HEK293T (cell line): ENCODE data around the gene PRSS23.

Experiments used
- CTCF ChIA-PET: fragments of 350-600 bp; formaldehyde crosslinking; extraction: SDS; loops from one replicate; lab custom pipeline; 2021; ENCODE audit warnings: antibody characterized with exemption, inconsistent platforms; lab: Yijun Ruan, JAX
- POLR2A ChIA-PET: fragments of 350-600 bp; formaldehyde crosslinking; extraction: SDS; loops from one replicate; lab custom pipeline; 2020; ENCODE audit warnings: antibody characterized with exemption, inconsistent platforms; lab: Yijun Ruan, JAX
- DNase-seq: peaks from one replicate; pipeline ENCODE4 v3.0.0; 2012; ENCODE audit warnings: mixed read lengths; ENCODE audit errors: extremely low spot score
- ARNT ChIP-seq: fragments of 450-650 bp; IDR thresholded peaks from 2 replicates; pipeline ENCODE4 v1.6.1; 2017; ENCODE audit warnings: mild to moderate bottlenecking
- BHLHE40 ChIP-seq: fragments of 450-650 bp; IDR thresholded peaks from 2 replicates; pipeline ENCODE4 v1.6.1; 2016; ENCODE audit warnings: mild to moderate bottlenecking, moderate library complexity, borderline replicate concordance
- CTBP1 ChIP-seq: fragments of 450-650 bp; IDR thresholded peaks from 2 replicates; pipeline ENCODE4 v1.6.1; 2016; ENCODE audit warnings: borderline replicate concordance
- ELF4 ChIP-seq: fragments of 450-650 bp; IDR thresholded peaks from 2 replicates; pipeline ENCODE4 v1.6.1; 2017; ENCODE audit warnings: antibody characterized with exemption
- FOXA1 ChIP-seq: fragments of 450-650 bp; IDR thresholded peaks from 2 replicates; pipeline ENCODE4 v1.6.1; 2016; ENCODE audit warnings: mild to moderate bottlenecking
- FOXK2 ChIP-seq: fragments of 450-650 bp; IDR thresholded peaks from 2 replicates; pipeline ENCODE4 v1.6.1; 2016; ENCODE audit warnings: mild to moderate bottlenecking
- FOXM1 ChIP-seq: fragments of 450-650 bp; IDR thresholded peaks from 2 replicates; pipeline ENCODE4 v1.6.1; 2017; ENCODE audit warnings: mild to moderate bottlenecking, borderline replicate concordance
- HDGF ChIP-seq: fragments of 450-650 bp; IDR thresholded peaks from 2 replicates; pipeline ENCODE4 v1.6.1; 2017; ENCODE audit warnings: antibody characterized with exemption, borderline replicate concordance
- L3MBTL2 ChIP-seq: fragments of 450-650 bp; conservative IDR thresholded peaks from 2 replicates; pipeline ENCODE4 v1.6.1; 2016; ENCODE audit warnings: mild to moderate bottlenecking
- LEF1 ChIP-seq: fragments of 450-650 bp; IDR thresholded peaks from 2 replicates; pipeline ENCODE4 v1.6.1; 2017; ENCODE audit warnings: mild to moderate bottlenecking, borderline replicate concordance
- NFRKB ChIP-seq: fragments of 450-650 bp; IDR thresholded peaks from 2 replicates; pipeline ENCODE4 v1.6.1; 2016; ENCODE audit warnings: mild to moderate bottlenecking, moderate library complexity
- PKNOX1 ChIP-seq: fragments of 450-650 bp; IDR thresholded peaks from 2 replicates; pipeline ENCODE4 v1.6.1; 2016
- SP1 ChIP-seq: fragments of 450-650 bp; IDR thresholded peaks from 2 replicates; pipeline ENCODE4 v1.6.1; 2017
- SUZ12 ChIP-seq: fragments of 450-650 bp; IDR thresholded peaks from 2 replicates; pipeline ENCODE4 v1.6.1; 2016; ENCODE audit warnings: mild to moderate bottlenecking
- TARDBP ChIP-seq: fragments of 450-650 bp; IDR thresholded peaks from 2 replicates; pipeline ENCODE4 v1.6.1; 2016
- ZNF384 ChIP-seq: fragments of 450-650 bp; IDR thresholded peaks from 2 replicates; pipeline ENCODE4 v1.6.1; 2016

PRSS23 gene

GRCh38 chr11:86799680-86800075 lies 664 bp upstream of the PRSS23 start:
- ChIA-PET POLR2A (interaction anchor here (0.5 to 5.9 kb wide), 15 partner anchors 8 to 340 kb away, joined by 3 to 39 read pairs (median 3); no protein-coding TSS in a partner anchor), CTCF (interaction anchor here (0.6 to 1.3 kb wide), 7 partner anchors 13 to 192 kb away, joined by 3 to 4 read pairs (median 3); no protein-coding TSS in a partner anchor)
- TF ChIP-seq FOXA1 (no peak), LEF1 (no peak), TARDBP (no peak), ELF4 (no peak), BHLHE40 (no peak), HDGF (no peak), ZNF384 (no peak), NFRKB (no peak), L3MBTL2 (no peak), ARNT (no peak), FOXM1 (no peak), SP1 (no peak)
- DNase-seq, result no peak

DNA sequence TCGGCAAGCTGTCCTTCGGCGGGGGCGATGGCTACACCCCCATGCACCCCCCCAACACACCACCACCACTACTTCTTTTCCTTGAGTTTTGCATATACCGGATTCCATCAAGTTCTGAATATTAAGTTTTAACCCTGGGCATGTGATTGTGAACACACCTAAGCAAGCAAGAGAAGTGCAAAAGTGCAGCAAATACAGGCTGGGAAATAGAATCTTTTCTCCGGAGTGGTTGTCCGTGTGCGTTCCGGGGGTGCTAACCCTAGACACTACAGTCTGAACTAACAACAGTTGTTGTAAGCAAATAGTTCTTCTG lies 574 bp downstream of the PRSS23 start:
- POLR2A ChIA-PET, result interaction anchor here (1.2 to 5.9 kb wide), 10 partner anchors 9 to 171 kb away, joined by 3 to 39 read pairs (median 4); no protein-coding TSS in a partner anchor

GRCh38 chr11:86801364-86801763 lies 1.0 kb downstream of the PRSS23 start:
- ChIA-PET CTCF (interaction anchor here (1.0 to 1.1 kb wide), 2 partner anchors 9 to 10 kb away, joined by 3 to 6 read pairs; no protein-coding TSS in a partner anchor), POLR2A (interaction anchor here (1.2 to 5.9 kb wide), 9 partner anchors 9 to 95 kb away, joined by 3 to 39 read pairs (median 4); no protein-coding TSS in a partner anchor)
- TF ChIP-seq SP1, result no peak
- TF ChIP-seq L3MBTL2, result no peak
- TF ChIP-seq BHLHE40, result no peak
- TF ChIP-seq LEF1, result no peak
- TF ChIP-seq FOXA1, result no peak
- no peak for TF ChIP-seq NFRKB
- TF ChIP-seq SUZ12, result no peak
- TF ChIP-seq HDGF, result no peak
- TF ChIP-seq TARDBP, result no peak
- no peak for TF ChIP-seq FOXK2
- TF ChIP-seq FOXM1, result no peak
- TF ChIP-seq PKNOX1, result no peak
- no peak for TF ChIP-seq ZNF384
- no peak for TF ChIP-seq ARNT
- no peak for TF ChIP-seq ELF4
- no peak for DNase-seq

More for the DNA sequence above, 574 bp downstream of the PRSS23 start:
- no peak for DNase-seq
- TF ChIP-seq TARDBP (no peak), L3MBTL2 (0 out of 2 replicates have a peak, but pooled peaks have one; percentile 16)
- CTCF ChIA-PET, result interaction anchor here (1.0 to 1.1 kb wide), 2 partner anchors 9 to 10 kb away, joined by 3 to 6 read pairs; no protein-coding TSS in a partner anchor

GRCh38 chr11:86802146-86802545 lies 1.8 kb downstream of the PRSS23 start:
- no peak for TF ChIP-seq BHLHE40
- no peak for TF ChIP-seq CTBP1
- TF ChIP-seq SUZ12, result no peak
- no peak for TF ChIP-seq L3MBTL2
- no peak for TF ChIP-seq NFRKB
- TF ChIP-seq LEF1, result no peak
- TF ChIP-seq ZNF384, result no peak
- no peak for TF ChIP-seq HDGF
- TF ChIP-seq ELF4, result no peak
- TF ChIP-seq FOXA1, result no peak
- no peak for TF ChIP-seq TARDBP
- no peak for TF ChIP-seq FOXM1
- no peak for TF ChIP-seq SP1
- TF ChIP-seq FOXK2, result no peak
- TF ChIP-seq ARNT, result no peak
- no peak for TF ChIP-seq PKNOX1
- CTCF ChIA-PET, result interaction anchor here (0.6 to 1.5 kb wide), 3 partner anchors 123 to 441 kb away, joined by 3 to 7 read pairs (median 3); no protein-coding TSS in a partner anchor
- POLR2A ChIA-PET, result interaction anchor here (1.2 to 5.9 kb wide), 3 partner anchors 8 to 12 kb away, joined by 3 to 39 read pairs (median 4); no protein-coding TSS in a partner anchor
- DNase-seq, result no peak

DNA sequence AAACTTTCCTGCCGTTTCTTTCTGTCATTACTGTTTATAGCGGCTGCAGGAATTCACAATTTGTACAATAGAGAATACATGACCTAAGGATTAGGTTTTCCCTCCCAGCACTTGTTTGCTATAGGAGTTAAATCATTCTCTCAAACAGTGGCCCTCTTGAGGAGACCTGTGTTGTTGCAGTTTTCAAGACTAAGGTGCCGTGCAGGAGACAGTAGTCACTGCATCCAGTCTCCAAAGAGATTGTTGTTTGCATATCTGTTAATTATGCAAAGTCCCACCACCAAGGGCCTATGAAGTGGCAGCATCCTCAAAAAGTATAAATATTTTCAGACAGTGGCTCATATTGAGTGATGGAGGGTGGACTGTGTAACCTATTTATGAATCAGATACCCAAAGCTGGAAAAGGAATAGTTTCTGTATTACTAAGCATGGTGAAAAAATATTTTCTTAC lies 2.3 kb downstream of the PRSS23 start:
- peak; percentile 53 for DNase-seq
- POLR2A ChIA-PET, result interaction anchor here (5.9 kb wide), 1 partner anchor 11 kb away, joined by 39 read pairs; no protein-coding TSS in a partner anchor
- TF ChIP-seq PKNOX1, result no peak
- TF ChIP-seq FOXK2, result no peak
- TF ChIP-seq SUZ12, result no peak
- TF ChIP-seq ARNT, result no peak
- no peak for TF ChIP-seq BHLHE40
- TF ChIP-seq L3MBTL2, result no peak
- TF ChIP-seq CTBP1, result no peak
- TF ChIP-seq FOXA1, result no peak
- no peak for TF ChIP-seq ELF4
- no peak for TF ChIP-seq ZNF384
- TF ChIP-seq SP1, result no peak
- no peak for TF ChIP-seq NFRKB
- TF ChIP-seq TARDBP, result no peak
- no peak for TF ChIP-seq FOXM1
- no peak for TF ChIP-seq HDGF
- no peak for TF ChIP-seq LEF1
- CTCF ChIA-PET, result interaction anchor here (1.0 to 1.5 kb wide), 2 partner anchors 123 to 195 kb away, joined by 3 to 7 read pairs; no protein-coding TSS in a partner anchor
